ENCODE measurements around the gene CETN1.

CETN1 gene

GRCh38 chr18:604771-605170 lies 24.6 kb downstream of the CETN1 start:
- ATAC-seq (ENCODE audit: insufficient read depth, low read depth) (no peak), DNase-seq (no peak)
- no peak overlapping the region for H2AFZ ChIP-seq (ENCODE audit: low read depth, low read length)
- H3K79me2 ChIP-seq (ENCODE audit: insufficient read depth, low read length) = no peaks in the 10 kb centered on the region
- no peak overlapping the region for H3K9ac ChIP-seq (ENCODE audit: low read depth, low read length)
- no peak for TF ChIP-seq CTCF (IDR thresholded peaks at IDR 0.05; ENCODE audit: borderline replicate concordance, extremely low read depth, low read length, poor library complexity, severe bottlenecking)
- no peak for TF ChIP-seq EZH2 (IDR thresholded peaks at IDR 0.05; ENCODE audit: borderline replicate concordance, low read depth, low read length, severe bottlenecking)
- no peaks in the 10 kb centered on the region for H3K36me3 ChIP-seq (ENCODE audit: insufficient read depth, low read length)
- H3K4me3 ChIP-seq (ENCODE audit: low read depth in 1 of 2, low read length in 2 of 2) = no peak overlapping the region
- peaks cover 10% of the 10 kb centered on the region for H3K27me3 ChIP-seq (ENCODE audit: insufficient read depth, low read length, poor library complexity)
- H3K27ac ChIP-seq (ENCODE audit: low read length) = no peak overlapping the region
- H4K20me1 ChIP-seq (ENCODE audit: insufficient read depth, low read length) = no peaks in the 10 kb centered on the region
- H3K4me1 ChIP-seq (ENCODE audit: insufficient read depth, low read length) = no peaks in the 10 kb centered on the region
- H3K4me2 ChIP-seq (ENCODE audit: insufficient read depth, low read length) = no peak overlapping the region
- H3K9me3 ChIP-seq (ENCODE audit: insufficient read depth, low read length, severe bottlenecking) = no peaks in the 10 kb centered on the region

GRCh38 chr18:607930-608329 lies 27.8 kb downstream of the CETN1 start:
- Histone ChIP-seq H4K20me1 (ENCODE audit: insufficient read depth, low read length) (no peaks in the 10 kb centered on the region), H3K27me3 (ENCODE audit: insufficient read depth, low read length, poor library complexity) (peaks cover 6% of the 10 kb centered on the region), H3K36me3 (ENCODE audit: insufficient read depth, low read length) (no peaks in the 10 kb centered on the region), H3K27ac (ENCODE audit: low read length) (no peak overlapping the region), H3K79me2 (ENCODE audit: insufficient read depth, low read length) (no peaks in the 10 kb centered on the region), H3K4me2 (ENCODE audit: insufficient read depth, low read length) (no peak overlapping the region), H3K4me1 (ENCODE audit: insufficient read depth, low read length) (no peaks in the 10 kb centered on the region), H2AFZ (ENCODE audit: low read depth, low read length) (no peak overlapping the region), H3K4me3 (ENCODE audit: low read depth in 1 of 2, low read length in 2 of 2) (no peak overlapping the region), H3K9ac (ENCODE audit: low read depth, low read length) (no peak overlapping the region), H3K9me3 (ENCODE audit: insufficient read depth, low read length, severe bottlenecking) (no peaks in the 10 kb centered on the region)
- no peak for ATAC-seq (ENCODE audit: insufficient read depth, low read depth)
- TF ChIP-seq CTCF (IDR thresholded peaks at IDR 0.05; ENCODE audit: borderline replicate concordance, extremely low read depth, low read length, poor library complexity, severe bottlenecking) = no peak
- TF ChIP-seq EZH2 (IDR thresholded peaks at IDR 0.05; ENCODE audit: borderline replicate concordance, low read depth, low read length, severe bottlenecking) = no peak
- no peak for DNase-seq

- no peak for DNase-seq
- Histone ChIP-seq H3K4me2 (ENCODE audit: insufficient read depth, low read length) (no peak overlapping the region), H2AFZ (ENCODE audit: low read depth, low read length) (no peak overlapping the region), H3K9me3 (ENCODE audit: insufficient read depth, low read length, severe bottlenecking) (no peaks in the 10 kb centered on the region), H3K36me3 (ENCODE audit: insufficient read depth, low read length) (no peaks in the 10 kb centered on the region), H4K20me1 (ENCODE audit: insufficient read depth, low read length) (no peaks in the 10 kb centered on the region), H3K27me3 (ENCODE audit: insufficient read depth, low read length, poor library complexity) (peaks cover 7% of the 10 kb centered on the region), H3K9ac (ENCODE audit: low read depth, low read length) (no peak overlapping the region), H3K4me3 (ENCODE audit: low read depth in 1 of 2, low read length in 2 of 2) (no peak overlapping the region), H3K4me1 (ENCODE audit: insufficient read depth, low read length) (no peaks in the 10 kb centered on the region), H3K27ac (ENCODE audit: low read length) (no peak overlapping the region), H3K79me2 (ENCODE audit: insufficient read depth, low read length) (no peaks in the 10 kb centered on the region)
- no peak for ATAC-seq (ENCODE audit: insufficient read depth, low read depth)
- TF ChIP-seq EZH2 (IDR thresholded peaks at IDR 0.05; ENCODE audit: borderline replicate concordance, low read depth, low read length, severe bottlenecking) = no peak
- no peak for TF ChIP-seq CTCF (IDR thresholded peaks at IDR 0.05; ENCODE audit: borderline replicate concordance, extremely low read depth, low read length, poor library complexity, severe bottlenecking)
Observed at GRCh38 chr18:610214-610928, 30.2 kb downstream of the CETN1 start.
